ENCODE data around the gene IPO5.

- no peak for TF ChIP-seq POLR2A (IDR thresholded peaks at IDR 0.05)
- peak; percentile 17 to 53 (median 31) for TF ChIP-seq CTCF (IDR thresholded peaks at IDR 0.05)
Observed at GRCh38 chr13:97911311-97912138, 42.0 kb upstream of the IPO5 start.
